ENCODE measurements around the gene SH2D3C. TPM values are rescaled to one million over a fixed set of nuclear protein-coding genes. Genes with fewer than 3 reads are reported as not detected.

The SH2D3C gene
- total RNA-seq, 4 donors from 2014 or later: 7.1 to 33.6 (median 17.2) TPM

DNA sequence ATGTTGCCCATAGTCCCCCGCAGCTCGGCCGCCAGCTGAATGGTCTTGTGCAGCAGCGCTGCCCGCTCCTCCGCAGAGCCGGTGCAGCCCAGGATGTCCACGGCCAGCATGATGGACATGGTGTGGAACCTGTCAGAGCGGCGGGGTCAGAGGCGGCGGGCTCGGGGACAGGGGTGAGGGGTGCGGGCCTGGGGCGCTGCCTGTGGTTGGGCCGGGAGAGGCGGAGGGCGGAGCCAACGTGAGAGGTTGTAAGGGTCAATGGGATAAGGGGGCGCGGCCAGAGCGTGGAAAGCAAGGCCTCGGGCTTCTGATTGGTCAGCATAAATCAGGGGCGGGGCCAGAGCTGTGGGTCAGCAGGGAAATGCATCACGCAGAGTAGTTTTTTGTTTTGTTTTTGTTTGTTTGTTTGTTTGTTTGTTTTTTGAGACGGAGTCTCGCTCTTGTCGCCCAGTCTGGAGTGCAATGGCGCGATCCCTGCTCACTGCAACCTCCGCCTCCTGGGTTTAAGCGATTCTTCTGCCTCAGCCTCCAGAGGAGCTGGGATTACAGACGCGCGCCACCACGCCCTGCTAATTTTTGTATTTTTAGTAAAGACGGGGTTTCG, 36.5 kb downstream of the SH2D3C start:
- DNase-seq (ENCODE audit: low spot score) (peak; percentile 61), ATAC-seq (ENCODE audit: low FRiP score) (peak; percentile 42)
- no peak for TF ChIP-seq CTCF (IDR thresholded peaks at IDR 0.05)

GRCh38 chr9:127739614-127740330, 38.7 kb downstream of the SH2D3C start:
- DNase-seq (ENCODE audit: low spot score): no peak
- no peak for TF ChIP-seq CTCF (IDR thresholded peaks at IDR 0.05)
- no peak for ATAC-seq (ENCODE audit: low FRiP score)

- DNase-seq (ENCODE audit: low spot score): no peak
- no peak for ATAC-seq (ENCODE audit: low FRiP score)
Observed at GRCh38 chr9:127738666-127739065, 39.8 kb downstream of the SH2D3C start.

GRCh38 chr9:127735530-127736185, 42.8 kb downstream of the SH2D3C start:
- ATAC-seq (ENCODE audit: low FRiP score) (no peak), DNase-seq (ENCODE audit: low spot score) (no peak)
- no peak for TF ChIP-seq CTCF (IDR thresholded peaks at IDR 0.05)

More at GRCh38 chr9:127738666-127739065, 39.8 kb downstream of the SH2D3C start:
- TF ChIP-seq CTCF (IDR thresholded peaks at IDR 0.05): no peak

DNA sequence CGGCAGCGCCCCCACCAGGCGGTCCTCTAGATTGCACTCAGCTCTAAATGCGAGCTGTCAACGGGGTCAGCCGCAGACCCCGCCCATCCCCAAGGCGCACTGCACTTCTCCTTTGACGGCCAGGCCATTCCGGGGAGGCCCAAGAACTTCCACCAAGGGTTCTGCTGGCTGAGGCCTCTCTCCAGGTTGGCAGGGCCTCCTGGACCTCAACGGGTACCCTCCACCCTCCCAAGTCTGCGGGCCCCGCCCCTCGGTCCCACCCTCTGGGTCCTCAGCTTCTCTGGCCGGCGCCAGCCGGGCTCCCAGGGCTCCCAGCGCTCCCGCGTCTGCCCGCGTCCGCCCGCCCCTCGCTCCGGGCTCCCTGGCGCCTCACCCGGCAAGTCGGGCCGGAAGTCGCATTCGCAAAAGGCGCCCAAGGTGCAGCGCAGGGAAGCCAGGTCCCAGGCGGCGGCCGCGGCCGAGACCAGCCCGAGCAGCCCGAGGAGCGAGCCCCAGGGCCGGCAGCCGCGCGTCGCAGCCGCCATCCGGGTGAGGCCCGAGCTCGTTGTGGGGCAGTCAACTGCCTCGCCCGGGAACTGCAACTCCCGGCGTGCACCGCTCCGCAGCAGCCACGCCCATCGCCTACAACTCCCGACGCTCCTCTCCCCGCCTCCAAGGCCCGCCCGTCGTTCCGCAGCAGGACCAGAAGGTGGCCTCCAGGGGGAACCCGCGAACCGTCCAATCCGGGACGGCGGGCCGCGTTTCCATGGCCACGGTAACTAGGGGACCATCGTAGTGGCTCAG, 43.5 kb downstream of the SH2D3C start, which contains the start of gene TOR2A:
Gene TOR2A, minus strand, starts transcription at position 548 of the 783 bp plus-strand sequence. Its CDS starts 24 bp downstream, at position 524.
- ATAC-seq (ENCODE audit: low FRiP score) (peak; percentile 95), DNase-seq (ENCODE audit: low spot score) (peak; percentile 91)
- TF ChIP-seq CTCF (IDR thresholded peaks at IDR 0.05): peak in 2 of 3 donors; percentile 73 to 98

- TF ChIP-seq CTCF (IDR thresholded peaks at IDR 0.05): no peak
- ATAC-seq (ENCODE audit: low FRiP score) (no peak), DNase-seq (ENCODE audit: low spot score) (no peak)
Observed at GRCh38 chr9:127734247-127734746, 44.2 kb downstream of the SH2D3C start.

Data from omental fat pad (tissue), 4 donors.